IMR-90 (cell line): Measurements from ENCODE around the gene MTCL1. TPM values are rescaled to one million over a fixed set of nuclear protein-coding genes. Genes with fewer than 3 reads are reported as not detected.
A peak's percentile ranks its signal among the peaks of the same experiment; 100 is the strongest.

ENCODE experiments used
- ATAC-seq: fragments of 200-7000 bp; cut with Tn5 transposase; 2 replicates; pipeline ENCODE4 v1.9.1; 2020; ENCODE audit warnings: low read depth, mild to moderate bottlenecking, moderate library complexity
- BruUV-seq: library from RNA; stranded (reverse); fragments of 400-500 nt; replicated peaks from 2 replicates; lab custom pipeline; 2021; lab: Mats Ljungman, UMichigan
- CTCF ChIA-PET: fragments of 300-600 bp; formaldehyde crosslinking; extraction: SDS; loops from one replicate; lab custom pipeline; 2021; ENCODE audit warnings: antibody characterized with exemption; lab: Yijun Ruan, JAX
- POLR2A ChIA-PET: fragments of 300-600 bp; sonication (Branson Sonifier 250); formaldehyde crosslinking; loops from one replicate; lab custom pipeline; 2022; ENCODE audit warnings: antibody characterized with exemption; ENCODE audit not compliant: unreplicated experiment; lab: Charles Lee
- DNase-seq: peaks from one replicate; pipeline ENCODE4 v3.0.0; 2013
- H2AFZ ChIP-seq: replicated peaks from 2 replicates; pipeline ENCODE3; 2013; ENCODE audit warnings: low read length, mild to moderate bottlenecking; ENCODE audit not compliant: poor library complexity
- H2AK5ac ChIP-seq: 2 replicates; pipeline ENCODE4 v1.6.1; 2013; ENCODE audit warnings: low read depth, low read length, inconsistent platforms
- H2AK9ac ChIP-seq: replicated peaks from 2 replicates; pipeline ENCODE3; 2013; ENCODE audit warnings: mild to moderate bottlenecking, low read depth, low read length, moderate library complexity; ENCODE audit not compliant: poor library complexity
- H2BK120ac ChIP-seq: 2 replicates; pipeline ENCODE4 v1.6.1; 2013; ENCODE audit warnings: low read depth, low read length, inconsistent platforms
- H2BK15ac ChIP-seq: 3 replicates; pipeline ENCODE4 v1.6.1; 2013; ENCODE audit warnings: low read depth, low read length, inconsistent platforms
- H2BK20ac ChIP-seq: 2 replicates; pipeline ENCODE4 v1.6.1; 2013; ENCODE audit warnings: low read depth, mild to moderate bottlenecking, inconsistent platforms, low read length, moderate library complexity
- H2BK5ac ChIP-seq: 2 replicates; pipeline ENCODE4 v1.6.1; 2013; ENCODE audit warnings: mild to moderate bottlenecking, low read depth, low read length, inconsistent platforms; ENCODE audit not compliant: poor library complexity, severe bottlenecking
- H3K14ac ChIP-seq: replicated peaks from 2 replicates; pipeline ENCODE4 v1.6.1; 2013; ENCODE audit warnings: low read depth, low read length, inconsistent platforms
- H3K18ac ChIP-seq: 2 replicates; pipeline ENCODE4 v1.6.1; 2013; ENCODE audit warnings: low read depth, low read length, control low read depth
- H3K23ac ChIP-seq: 2 replicates; pipeline ENCODE4 v1.6.1; 2013; ENCODE audit warnings: low read depth, low read length, inconsistent platforms
- H3K27ac ChIP-seq: 2 replicates; pipeline ENCODE4 v1.5.1; 2013; ENCODE audit warnings: mild to moderate bottlenecking, control low read depth, low read length; ENCODE audit not compliant: insufficient read depth
- H3K27me3 ChIP-seq: 2 replicates; pipeline ENCODE4 v1.6.1; 2013; ENCODE audit warnings: low read length; ENCODE audit not compliant: control insufficient read depth, insufficient read depth
- H3K36me3 ChIP-seq: 2 replicates; pipeline ENCODE4 v1.6.1; 2013; ENCODE audit warnings: low read length, mixed read lengths; ENCODE audit not compliant: control insufficient read depth, insufficient read depth
- H3K4ac ChIP-seq: 2 replicates; pipeline ENCODE4 v1.6.1; 2013; ENCODE audit warnings: low read depth, low read length, inconsistent platforms
- H3K4me1 ChIP-seq: 2 replicates; pipeline ENCODE4 v1.6.1; 2013; ENCODE audit warnings: low read length, mixed read lengths; ENCODE audit not compliant: control insufficient read depth, insufficient read depth
- H3K4me2 ChIP-seq: 2 replicates; pipeline ENCODE4 v1.6.1; 2013; ENCODE audit warnings: low read depth, mild to moderate bottlenecking, control low read depth, low read length, moderate library complexity
- H3K4me3 ChIP-seq: 2 replicates; pipeline ENCODE4 v1.5.1; 2013; ENCODE audit warnings: low read depth, mild to moderate bottlenecking, control low read depth, low read length, moderate library complexity; ENCODE audit not compliant: insufficient read depth
- H3K56ac ChIP-seq: 2 replicates; pipeline ENCODE4 v1.6.1; 2013; ENCODE audit warnings: low read length, inconsistent platforms; ENCODE audit not compliant: insufficient read depth; ENCODE audit errors: extremely low read depth
- H3K79me1 ChIP-seq, 2 experiments: 2 replicates each; pipeline ENCODE4 v1.6.1; 2013; ENCODE audit warnings: low read length in 2 of 2, inconsistent platforms in 1 of 2, low read depth in 1 of 2
- H3K9ac ChIP-seq: 2 replicates; pipeline ENCODE4 v1.6.1; 2013; ENCODE audit warnings: low read depth, low read length, control low read depth
- H3K9me1 ChIP-seq: 2 replicates; pipeline ENCODE4 v1.6.1; 2013; ENCODE audit warnings: low read length, inconsistent platforms; ENCODE audit not compliant: insufficient read depth
- H3K9me3 ChIP-seq: 2 replicates; pipeline ENCODE4 v1.6.1; 2013; ENCODE audit warnings: low read length; ENCODE audit not compliant: control insufficient read depth, insufficient read depth
- H4K20me1 ChIP-seq: 2 replicates; pipeline ENCODE4 v1.6.1; 2013; ENCODE audit warnings: low read length, inconsistent platforms; ENCODE audit not compliant: insufficient read depth
- H4K5ac ChIP-seq: 2 replicates; pipeline ENCODE4 v1.6.1; 2013; ENCODE audit warnings: mild to moderate bottlenecking, low read depth, low read length, control low read depth
- H4K8ac ChIP-seq, 2 experiments: 2 replicates each; pipeline ENCODE4 v1.6.1; 2013; ENCODE audit warnings: low read depth in 2 of 2, low read length in 2 of 2, control low read depth in 1 of 2, inconsistent platforms in 1 of 2
- H4K91ac ChIP-seq: 2 replicates; pipeline ENCODE4 v1.6.1; 2013; ENCODE audit warnings: low read depth, low read length, inconsistent platforms; ENCODE audit not compliant: insufficient read depth
- BHLHE40 ChIP-seq: fragments of 150-350 bp; IDR thresholded peaks from 2 replicates; pipeline ENCODE4 v1.6.1; 2016; ENCODE audit warnings: mild to moderate bottlenecking, low read depth, low read length
- CEBPB ChIP-seq: IDR thresholded peaks from 2 replicates; pipeline ENCODE4 v1.6.1; 2012; ENCODE audit warnings: low read depth, low read length, improper control_type of control experiment
- CHD1 ChIP-seq: IDR thresholded peaks from 2 replicates; pipeline ENCODE4 v1.6.1; 2012; ENCODE audit warnings: low read depth, low read length, improper control_type of control experiment
- MAFK ChIP-seq: IDR thresholded peaks from 2 replicates; pipeline ENCODE4 v1.6.1; 2012; ENCODE audit warnings: low read depth, low read length, improper control_type of control experiment
- MAZ ChIP-seq: IDR thresholded peaks from 2 replicates; pipeline ENCODE4 v1.6.1; 2012; ENCODE audit warnings: low read depth, mild to moderate bottlenecking, low read length, improper control_type of control experiment, moderate library complexity, borderline replicate concordance
- POLR2A ChIP-seq: IDR thresholded peaks from 2 replicates; pipeline ENCODE4 v1.6.1; 2012; ENCODE audit warnings: mild to moderate bottlenecking, low read depth, low read length
- RAD21 ChIP-seq: IDR thresholded peaks from 2 replicates; pipeline ENCODE4 v1.6.1; 2012; ENCODE audit warnings: low read length, improper control_type of control experiment
- RFX5 ChIP-seq: IDR thresholded peaks from 2 replicates; pipeline ENCODE4 v1.8.0; 2012; ENCODE audit warnings: low read depth, mild to moderate bottlenecking, low read length, moderate library complexity
- WGBS, 2 experiments: methylation state at CpG; one replicate each; pipeline versions ENCODE4 v1.1.5 to v1.1.7; 2013; ENCODE audit warnings: missing lambda C conversion rate in 2 of 2; ENCODE audit not compliant: insufficient read length in 1 of 2; ENCODE audit errors: extremely low coverage in 2 of 2; 5-methylcytosine and 5-hydroxymethylcytosine counted together
- dilution Hi-C: fragments of 300-500 bp; cut with HindIII; formaldehyde crosslinking; loops from one replicate; pipeline ENCODE4 v1.14.3; 2018; ENCODE audit warnings: low sequenced_read_pairs; ENCODE audit not compliant: unreplicated experiment
- in situ Hi-C: fragments of 300-500 bp; cut with MboI; formaldehyde crosslinking; loops from 3 replicates; pipeline ENCODE4 v1.14.3; 2019; ENCODE audit warnings: low sequenced_read_pairs, inconsistent platforms, mixed read lengths
- intact Hi-C: fragments of 100-400 bp; cut with micrococcal nuclease; formaldehyde crosslinking; loops from 2 replicates; pipeline ENCODE4 v1.10.0; 2022
- polyA plus RNA-seq, 3 experiments: library from polyadenylated mRNA; depleted of rRNA; stranded (reverse); fragments of >200 nt; gene quantifications; 2 replicates each; pipeline ENCODE4 v1.2.3, GENCODE V29; 2012; ENCODE audit warnings: low replicate concordance in 1 of 3
- total RNA-seq: library from RNA; depleted of rRNA; stranded (reverse); fragments of >200 nt; gene quantifications from 2 replicates; pipeline ENCODE4 v1.2.3, GENCODE V29; 2012
- TF ChIP-seq, protein P1 (sequence below): fragments of 150-350 bp; IDR thresholded peaks from 2 replicates; pipeline ENCODE4 v1.6.1; 2016; ENCODE audit warnings: low read depth, mild to moderate bottlenecking, low read length, moderate library complexity, borderline replicate concordance
- TF ChIP-seq, protein P2 (sequence below): conservative IDR thresholded peaks from 2 replicates; pipeline ENCODE4 v1.5.1; 2012; ENCODE audit warnings: mild to moderate bottlenecking, low read depth, low read length, improper control_type of control experiment

Gene MTCL1
- total and polyA plus RNA-seq, 2 of the 4 experiments (the other 2 are of a cell fraction): 29.0 to 45.3 TPM

DNA sequence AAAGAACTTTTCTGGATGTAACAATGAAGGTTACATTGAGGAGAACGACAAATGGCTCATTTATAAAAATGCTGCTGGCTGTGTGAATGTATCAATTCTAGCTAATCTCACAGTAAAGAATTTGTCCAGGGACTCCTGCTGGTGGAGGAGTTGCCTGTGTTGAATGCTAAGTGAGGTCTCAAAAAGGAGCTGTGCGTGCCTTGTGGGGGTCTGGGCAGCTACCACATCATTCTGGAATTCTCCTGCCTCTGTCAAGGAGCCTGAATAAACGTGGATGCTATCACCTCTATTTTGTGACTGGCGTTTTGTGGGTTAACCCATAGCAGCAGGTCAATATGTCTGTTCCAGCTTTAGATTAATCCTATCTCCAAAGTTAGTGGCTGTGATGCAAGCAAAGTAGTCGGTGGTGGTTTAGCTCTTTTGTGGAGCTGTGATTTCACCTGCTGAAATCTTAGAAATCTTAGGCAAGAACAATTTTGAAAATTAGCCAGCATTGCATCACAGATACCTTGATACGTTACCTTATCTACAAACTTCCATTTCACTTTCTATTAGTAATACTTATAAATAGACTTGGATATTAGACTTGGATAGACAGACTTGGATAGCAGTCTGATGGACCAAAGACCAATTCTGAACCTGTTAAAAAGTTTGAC is 96.8 kb downstream of the MTCL1 start:
- H3K79me1 ChIP-seq: peaks cover 37 to 64% of the 10 kb centered on the region in 2 experiments
- CTCF ChIA-PET: interaction anchor here (0.9 kb wide), 1 partner anchor 148 kb away, joined by 3 read pairs; no protein-coding TSS in a partner anchor
- dilution Hi-C loops (no loop called here), in situ Hi-C loops (no loop called here), intact Hi-C loops (loop anchor here (10.0 kb wide), 2 partner anchors 147 to 253 kb away; no protein-coding TSS in a partner anchor)
- peaks cover 33% of the 10 kb centered on the region for H3K4me1 ChIP-seq
- H4K8ac ChIP-seq: peak overlapping the region; percentile 96 to 99
- H3K27me3 ChIP-seq: no peaks in the 10 kb centered on the region
- peak overlapping the region; percentile 97 for H3K18ac ChIP-seq
- H3K9me1 ChIP-seq: peaks cover 40% of the 10 kb centered on the region
- no peaks in the 10 kb centered on the region for H3K9me3 ChIP-seq
- peak overlapping the region; percentile 62 for H3K9ac ChIP-seq
- peaks cover 34% of the 10 kb centered on the region for H3K36me3 ChIP-seq
- H4K91ac ChIP-seq: peak overlapping the region; percentile 97
- peak overlapping the region; percentile 98 for H2BK5ac ChIP-seq
- peak overlapping the region; percentile 99 for H2AK5ac ChIP-seq
- peak overlapping the region; percentile 98 for H2BK120ac ChIP-seq
- peak overlapping the region; percentile 56 for H2AK9ac ChIP-seq
- no peak for ATAC-seq
- TF ChIP-seq CHD1 (no peak), POLR2A (no peak), RFX5 (no peak), MAFK (no peak), CEBPB (peak; percentile 51), BHLHE40 (no peak), RAD21 (no peak), MAZ (no peak)
- TF ChIP-seq, protein P1, sequence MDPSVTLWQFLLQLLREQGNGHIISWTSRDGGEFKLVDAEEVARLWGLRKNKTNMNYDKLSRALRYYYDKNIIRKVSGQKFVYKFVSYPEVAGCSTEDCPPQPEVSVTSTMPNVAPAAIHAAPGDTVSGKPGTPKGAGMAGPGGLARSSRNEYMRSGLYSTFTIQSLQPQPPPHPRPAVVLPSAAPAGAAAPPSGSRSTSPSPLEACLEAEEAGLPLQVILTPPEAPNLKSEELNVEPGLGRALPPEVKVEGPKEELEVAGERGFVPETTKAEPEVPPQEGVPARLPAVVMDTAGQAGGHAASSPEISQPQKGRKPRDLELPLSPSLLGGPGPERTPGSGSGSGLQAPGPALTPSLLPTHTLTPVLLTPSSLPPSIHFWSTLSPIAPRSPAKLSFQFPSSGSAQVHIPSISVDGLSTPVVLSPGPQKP: no peak
- TF ChIP-seq, protein P2, sequence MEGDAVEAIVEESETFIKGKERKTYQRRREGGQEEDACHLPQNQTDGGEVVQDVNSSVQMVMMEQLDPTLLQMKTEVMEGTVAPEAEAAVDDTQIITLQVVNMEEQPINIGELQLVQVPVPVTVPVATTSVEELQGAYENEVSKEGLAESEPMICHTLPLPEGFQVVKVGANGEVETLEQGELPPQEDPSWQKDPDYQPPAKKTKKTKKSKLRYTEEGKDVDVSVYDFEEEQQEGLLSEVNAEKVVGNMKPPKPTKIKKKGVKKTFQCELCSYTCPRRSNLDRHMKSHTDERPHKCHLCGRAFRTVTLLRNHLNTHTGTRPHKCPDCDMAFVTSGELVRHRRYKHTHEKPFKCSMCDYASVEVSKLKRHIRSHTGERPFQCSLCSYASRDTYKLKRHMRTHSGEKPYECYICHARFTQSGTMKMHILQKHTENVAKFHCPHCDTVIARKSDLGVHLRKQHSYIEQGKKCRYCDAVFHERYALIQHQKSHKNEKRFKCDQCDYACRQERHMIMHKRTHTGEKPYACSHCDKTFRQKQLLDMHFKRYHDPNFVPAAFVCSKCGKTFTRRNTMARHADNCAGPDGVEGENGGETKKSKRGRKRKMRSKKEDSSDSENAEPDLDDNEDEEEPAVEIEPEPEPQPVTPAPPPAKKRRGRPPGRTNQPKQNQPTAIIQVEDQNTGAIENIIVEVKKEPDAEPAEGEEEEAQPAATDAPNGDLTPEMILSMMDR: peak; percentile 8; the same call in 1 of the 2 replicates
- no peak overlapping the region for H3K4me3 ChIP-seq
- peak overlapping the region; percentile 95 for H3K23ac ChIP-seq
- H3K4me2 ChIP-seq: 0 out of 2 replicates have a peak overlapping the region, but pooled peaks have one; percentile 13
- peak overlapping the region; percentile 96 for H4K5ac ChIP-seq
- peak overlapping the region; percentile 98 for H3K56ac ChIP-seq
- no peaks in the 10 kb centered on the region for H4K20me1 ChIP-seq
- WGBS, 2 experiments: 88% methylated on average over 1 of the region's 6 CpGs; no CpG with 5 or more reads in 1 of the 2 experiments
- BruUV-seq: no TSS peak
- no peak overlapping the region for H2AFZ ChIP-seq
- H3K14ac ChIP-seq: peak overlapping the region; percentile 93
- H3K4ac ChIP-seq: peak overlapping the region; percentile 95
- POLR2A ChIA-PET: interaction anchor here (0.8 to 1.2 kb wide), 2 partner anchors 15 to 95 kb away, joined by 3 to 6 read pairs; no protein-coding TSS in a partner anchor
- no peak for DNase-seq
- peak overlapping the region; percentile 94 for H2BK20ac ChIP-seq
- peak overlapping the region; percentile 93 for H3K27ac ChIP-seq
- H2BK15ac ChIP-seq: peak overlapping the region; percentile 99
